ENCODE results near the gene RAB21.
"Not testable (repeated sequence)": the region's sequence is repeated elsewhere in the genome, so short reads cannot be mapped to it uniquely, and the experiment has no call there.

RAB21 gene

GRCh38 chr12:71752891-71753290, 1.8 kb upstream of the RAB21 start:
- ATAC-seq, result no peak

DNA sequence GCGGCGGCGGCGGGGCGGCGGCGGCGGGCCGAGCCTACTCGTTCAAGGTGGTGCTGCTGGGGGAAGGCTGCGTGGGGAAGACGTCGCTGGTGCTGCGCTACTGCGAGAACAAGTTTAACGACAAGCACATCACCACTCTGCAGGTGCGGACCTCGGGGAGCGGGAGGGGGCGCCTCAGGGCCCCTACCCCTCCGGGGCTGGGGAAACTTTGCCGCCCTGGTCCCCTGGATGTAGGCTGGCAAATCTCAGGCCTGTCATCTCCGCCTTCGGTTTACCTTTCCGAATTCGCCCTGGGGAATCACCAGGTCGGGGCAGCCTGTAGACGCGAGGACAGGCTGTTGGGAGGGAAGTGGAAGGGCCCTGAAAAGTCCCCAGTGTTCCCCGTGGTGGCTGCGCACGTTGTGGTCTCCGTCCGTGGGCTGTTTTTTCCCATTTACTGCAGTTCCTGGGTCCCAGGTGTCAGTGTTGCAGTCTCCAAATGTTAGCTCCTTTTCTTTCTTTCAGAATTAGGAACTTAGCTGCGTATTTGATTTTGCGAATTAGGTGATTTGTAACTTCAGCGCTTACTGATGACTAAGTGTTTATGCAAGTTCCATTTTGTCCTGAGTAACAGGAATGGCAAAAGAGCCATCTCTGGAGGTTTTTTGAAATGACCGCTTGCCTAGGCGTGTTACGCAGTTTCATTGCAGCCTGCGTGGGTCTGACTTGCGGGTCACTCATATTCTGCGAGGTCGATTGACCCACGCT, 656 bp downstream of the RAB21 start:
- ATAC-seq, result peak; percentile 42 to 56

DNA sequence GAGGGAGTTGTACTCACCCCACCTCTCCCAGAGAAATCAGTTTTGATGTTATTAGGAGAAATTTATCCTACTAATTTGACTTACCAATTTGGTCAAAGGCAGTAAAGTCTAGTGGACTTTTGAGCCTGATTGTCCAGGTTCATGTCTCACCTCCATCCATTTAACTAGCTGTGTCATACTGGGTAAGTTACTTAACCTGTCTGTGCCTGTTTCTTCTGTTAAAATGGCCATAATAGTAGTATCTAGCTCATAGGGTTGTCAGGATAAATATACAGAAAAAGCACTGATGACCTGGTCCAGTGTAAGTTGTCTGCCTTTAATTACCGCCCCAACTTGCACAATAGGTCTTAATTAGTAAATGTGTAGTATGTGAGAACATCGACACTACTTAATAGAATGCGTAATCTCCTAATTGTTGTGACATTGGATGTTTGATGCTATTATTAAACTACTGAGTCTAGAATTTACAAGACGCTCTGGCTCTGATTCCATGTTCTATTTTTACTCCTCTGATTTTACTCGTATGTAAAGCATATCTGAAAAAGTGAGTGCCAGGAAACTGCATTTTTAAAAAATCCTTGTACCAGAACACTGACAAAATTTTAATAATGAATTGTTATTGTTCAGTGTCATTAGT, 1.5 kb downstream of the RAB21 start:
- no peak for ATAC-seq

DNA sequence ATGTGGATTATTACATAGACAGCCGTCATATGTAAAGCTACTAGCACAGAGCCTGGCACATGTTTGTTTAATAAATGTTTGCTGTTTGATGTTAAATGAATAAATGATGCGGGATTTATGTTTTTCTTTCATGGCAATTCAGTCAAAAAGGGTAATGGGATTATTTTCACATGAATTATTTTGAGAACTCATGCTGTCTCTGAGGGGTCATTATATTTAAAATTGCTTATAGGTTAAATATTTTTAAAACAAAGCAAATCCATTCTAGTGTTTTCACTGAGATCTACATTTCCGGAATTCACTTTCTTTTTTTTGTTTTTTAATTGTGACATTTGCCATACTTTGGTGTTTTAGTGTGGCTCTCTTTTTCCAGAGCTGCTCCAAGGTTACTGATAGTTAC, 5.3 kb downstream of the RAB21 start:
- ATAC-seq, result no peak

- ATAC-seq, result no peak
Observed at GRCh38 chr12:71760471-71760870, 5.8 kb downstream of the RAB21 start.

- ATAC-seq, result not testable (repeated sequence)
Observed at GRCh38 chr12:71761354-71761753, 6.7 kb downstream of the RAB21 start.

- no peak for ATAC-seq
Observed at GRCh38 chr12:71763677-71764379, 9.2 kb downstream of the RAB21 start.

GRCh38 chr12:71764587-71765321, 10.1 kb downstream of the RAB21 start:
- ATAC-seq, result no peak

DNA sequence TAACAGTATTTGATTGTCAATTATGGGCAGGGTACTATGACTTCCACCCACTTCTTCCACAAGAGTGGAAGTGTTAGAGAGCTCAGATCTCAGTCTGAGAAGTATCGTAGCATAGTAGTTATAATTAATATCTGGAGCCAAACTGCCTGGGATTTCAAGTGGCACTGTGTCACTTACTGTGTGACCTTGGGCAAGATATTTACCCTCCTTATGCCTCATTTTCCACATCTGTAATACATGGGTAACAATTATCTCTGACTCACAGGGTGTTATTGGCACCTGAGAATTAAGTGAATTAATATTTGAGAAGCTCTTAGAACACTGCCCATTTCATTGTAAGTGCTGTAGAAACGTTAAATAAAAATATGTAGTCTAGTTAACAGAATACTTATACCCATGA, 11.5 kb downstream of the RAB21 start:
- no peak for ATAC-seq

- ATAC-seq, result no peak
Observed at GRCh38 chr12:71767183-71767582, 12.5 kb downstream of the RAB21 start.

DNA sequence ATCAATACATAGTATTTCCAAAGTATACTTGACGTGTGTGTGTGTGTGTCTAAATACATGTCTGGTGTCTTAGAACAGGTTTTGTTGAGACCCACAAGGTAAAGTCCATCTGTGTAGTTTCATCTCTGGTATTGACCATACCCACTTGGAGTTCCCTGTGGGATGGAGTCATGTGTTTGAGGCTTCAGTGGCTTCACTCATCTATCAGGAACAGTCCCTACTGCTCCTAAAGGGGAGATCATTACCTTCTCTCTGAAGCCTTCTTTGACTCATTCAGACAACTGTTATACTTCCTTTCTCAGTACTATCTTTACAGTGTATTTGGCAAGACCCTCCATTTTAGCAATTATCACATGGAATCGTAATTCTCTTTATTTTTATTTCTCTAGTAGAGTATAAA, 14.2 kb downstream of the RAB21 start:
- no peak for ATAC-seq

GRCh38 chr12:71771069-71771468, 16.4 kb downstream of the RAB21 start:
- no peak for ATAC-seq

- no peak for ATAC-seq
Observed at GRCh38 chr12:71772735-71773134, 18.1 kb downstream of the RAB21 start.

- ATAC-seq, result no peak
Observed at GRCh38 chr12:71780237-71780822, 25.7 kb downstream of the RAB21 start.

DNA sequence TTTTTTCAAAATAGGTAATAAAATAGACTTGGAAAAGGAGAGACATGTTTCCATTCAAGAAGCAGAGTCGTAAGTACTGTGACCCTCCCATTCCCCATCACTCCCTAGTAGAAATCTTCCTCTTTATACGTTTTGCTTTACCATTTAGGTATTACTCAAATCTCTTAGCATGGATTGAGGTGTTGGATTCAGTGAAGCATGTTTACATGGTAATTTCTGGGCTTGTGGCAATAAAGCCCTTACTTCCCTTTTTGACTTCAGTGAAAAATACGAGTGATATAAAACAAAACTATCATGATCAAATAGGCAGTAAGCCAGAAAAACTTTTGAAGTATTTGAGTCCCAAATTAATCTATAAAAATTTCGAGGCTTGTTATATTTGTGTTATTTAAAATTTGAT, 27.4 kb downstream of the RAB21 start:
- no peak for ATAC-seq

GRCh38 chr12:71786829-71787228, 32.2 kb downstream of the RAB21 start:
- ATAC-seq, result no peak

DNA sequence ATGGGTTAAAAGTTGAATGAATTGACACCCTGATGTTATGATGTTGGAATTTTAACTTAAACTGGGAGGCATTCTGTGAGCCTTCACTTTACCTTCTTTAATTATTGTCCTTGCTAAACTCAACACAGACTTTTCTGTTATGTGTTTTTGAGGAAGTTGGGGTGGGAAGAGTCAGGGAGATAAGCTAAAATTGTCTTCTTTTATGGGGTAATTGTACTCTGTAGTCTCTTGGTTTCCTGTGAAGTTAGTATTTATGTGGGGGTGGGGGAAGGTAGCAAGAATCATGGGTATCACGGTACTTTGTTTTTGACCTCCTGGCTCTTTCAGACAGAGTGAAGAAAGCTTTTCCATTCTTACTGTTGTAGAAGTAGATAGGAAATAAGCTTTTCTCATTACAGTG, 32.9 kb downstream of the RAB21 start:
- ATAC-seq, result no peak

DNA sequence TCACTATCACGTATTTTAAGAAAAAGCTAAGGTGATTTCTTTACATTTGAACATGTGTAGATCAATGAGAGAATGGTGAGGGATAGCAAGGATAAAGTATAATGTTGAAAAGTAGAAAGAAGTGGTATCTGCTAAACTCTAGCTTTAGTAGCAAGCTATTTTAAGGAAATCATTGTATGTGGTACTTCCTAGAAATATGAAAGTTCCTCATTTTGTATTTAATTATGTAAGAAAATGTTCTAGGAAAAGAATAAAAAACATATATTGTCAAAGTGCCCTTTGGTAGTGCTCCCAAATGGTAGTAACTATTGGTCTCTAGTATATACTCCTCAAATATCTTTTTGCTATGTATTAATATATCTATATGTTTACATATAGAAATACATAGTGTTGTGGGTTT, 35.7 kb downstream of the RAB21 start:
- ATAC-seq, result no peak

DNA sequence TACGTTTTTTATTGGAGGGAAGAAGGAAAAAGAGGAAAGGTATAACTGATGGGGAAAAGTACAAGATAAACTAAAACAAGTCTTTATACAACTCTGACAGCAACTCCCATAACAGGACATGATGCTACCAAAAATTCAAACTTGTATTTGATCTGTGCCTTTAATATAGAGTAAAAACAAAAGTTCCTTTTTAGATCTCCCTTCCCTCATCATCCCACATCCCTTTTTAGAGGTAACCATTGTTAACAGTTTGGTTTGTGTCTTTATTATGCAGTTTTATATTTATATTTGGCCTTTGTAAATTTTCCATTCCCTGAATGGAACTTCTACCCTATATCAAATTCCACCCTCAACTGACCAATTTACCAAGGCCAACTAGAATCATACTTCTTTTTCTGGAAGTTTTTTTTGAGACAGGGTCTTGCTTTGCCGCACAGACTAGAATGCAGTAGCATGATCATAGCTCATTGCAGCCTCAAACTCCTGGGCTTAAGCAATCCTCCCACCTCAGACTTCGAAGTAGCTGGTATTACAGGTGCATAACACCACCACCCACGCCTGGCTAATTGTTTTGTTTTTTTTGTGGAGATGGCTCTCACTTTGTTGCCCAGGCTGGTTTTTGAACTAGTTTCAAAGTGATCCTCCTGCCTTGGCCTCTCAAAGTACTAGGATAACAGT, 36.9 kb downstream of the RAB21 start:
- ATAC-seq, result no peak

GRCh38 chr12:71792599-71792998, 37.9 kb downstream of the RAB21 start:
- no peak for ATAC-seq

DNA sequence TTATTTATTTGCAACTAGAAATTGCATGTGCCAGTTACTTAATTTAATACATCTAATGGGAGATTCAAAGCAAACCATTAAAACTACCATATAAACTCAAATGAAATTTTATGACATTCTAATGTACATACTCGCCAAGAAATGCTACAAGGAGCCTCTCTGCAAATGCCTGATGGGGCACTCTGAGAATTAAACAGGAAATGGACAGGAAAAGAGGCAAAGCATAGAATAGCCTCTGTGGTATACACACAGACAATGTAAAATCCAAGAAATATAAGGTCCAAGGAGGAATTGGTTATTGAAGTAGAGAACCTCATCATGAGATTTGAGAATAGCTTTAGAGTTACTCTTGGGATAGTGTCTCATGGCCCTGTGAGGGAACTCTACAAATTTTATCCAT, 41.2 kb downstream of the RAB21 start:
- no peak for ATAC-seq

GRCh38 chr12:71797531-71797930, 42.9 kb downstream of the RAB21 start:
- no peak for ATAC-seq
